Lower leg skin (tissue), 3 donors: ENCODE results near the gene UTP3.

ENCODE experiments used
- CTCF ChIP-seq, 3 donors: fragments of 450-650 bp; IDR thresholded peaks; one replicate each; pipeline ENCODE4 v1.5.1; 2016; ENCODE audit warnings: antibody characterized with exemption in 3 of 3, mild to moderate bottlenecking in 3 of 3, moderate library complexity in 2 of 3
- POLR2A ChIP-seq, 2 donors: fragments of 450-650 bp; IDR thresholded peaks; one replicate each; pipeline ENCODE4 v1.6.1; 2016 to 2017; ENCODE audit warnings: antibody characterized with exemption in 2 of 2, mild to moderate bottlenecking in 1 of 2, moderate library complexity in 1 of 2

- no peak for TF ChIP-seq POLR2A (IDR thresholded peaks at IDR 0.05)
- TF ChIP-seq CTCF (IDR thresholded peaks at IDR 0.05) = no peak
Measured at GRCh38 chr4:70706516-70706915, 18.2 kb downstream of the UTP3 start.
